Measurements from ENCODE around the gene TRPV6.

Gene TRPV6

GRCh38 chr7:142908290-142908689 is 22.7 kb upstream of the TRPV6 start:
- DNase-seq (ENCODE audit: low read depth), result no peak

- DNase-seq (ENCODE audit: low read depth), result no peak
Observed at GRCh38 chr7:142906643-142907042, 21.1 kb upstream of the TRPV6 start.

GRCh38 chr7:142905759-142906158 is 20.2 kb upstream of the TRPV6 start:
- DNase-seq (ENCODE audit: low read depth), result no peak

- DNase-seq (ENCODE audit: low read depth), result no peak
Observed at GRCh38 chr7:142904128-142904527, 18.6 kb upstream of the TRPV6 start.

- no peak for DNase-seq (ENCODE audit: low read depth)
Observed at GRCh38 chr7:142901426-142902259, 16.1 kb upstream of the TRPV6 start.

- no peak for DNase-seq (ENCODE audit: low read depth)
Observed at GRCh38 chr7:142899661-142900060, 14.1 kb upstream of the TRPV6 start.

- no peak for DNase-seq (ENCODE audit: low read depth)
Observed at GRCh38 chr7:142898377-142899170, 13.0 kb upstream of the TRPV6 start.

GRCh38 chr7:142897691-142898090 is 12.1 kb upstream of the TRPV6 start:
- DNase-seq (ENCODE audit: low read depth), result no peak

- DNase-seq (ENCODE audit: low read depth), result no peak
Observed at GRCh38 chr7:142896741-142897379, 11.3 kb upstream of the TRPV6 start.

GRCh38 chr7:142896151-142896550 is 10.6 kb upstream of the TRPV6 start:
- no peak for DNase-seq (ENCODE audit: low read depth)

GRCh38 chr7:142894985-142895593 is 9.5 kb upstream of the TRPV6 start:
- no peak for DNase-seq (ENCODE audit: low read depth)

- DNase-seq (ENCODE audit: low read depth), result no peak
Observed at GRCh38 chr7:142894112-142894984, 8.8 kb upstream of the TRPV6 start.

- DNase-seq (ENCODE audit: low read depth), result no peak
Observed at GRCh38 chr7:142892951-142893350, 7.4 kb upstream of the TRPV6 start.

GRCh38 chr7:142891490-142892082 is 6.0 kb upstream of the TRPV6 start:
- DNase-seq (ENCODE audit: low read depth), result no peak

- no peak for DNase-seq (ENCODE audit: low read depth)
Observed at GRCh38 chr7:142890874-142891485, 5.4 kb upstream of the TRPV6 start.

GRCh38 chr7:142889816-142890215 is 4.3 kb upstream of the TRPV6 start:
- DNase-seq (ENCODE audit: low read depth), result no peak

GRCh38 chr7:142887282-142888015 is 1.9 kb upstream of the TRPV6 start:
- DNase-seq (ENCODE audit: low read depth), result no peak

GRCh38 chr7:142886866-142887265 is 1.3 kb upstream of the TRPV6 start:
- no peak for DNase-seq (ENCODE audit: low read depth)

GRCh38 chr7:142884286-142884640 is 1.3 kb downstream of the TRPV6 start:
- no peak for DNase-seq (ENCODE audit: low read depth)

Data from iris pigment epithelial cell (primary cell).